Mesendoderm (in vitro differentiated cells): ENCODE results near the gene RYR2.

ENCODE experiments used
- DNase-seq: peaks from one replicate; pipeline ENCODE4 v3.0.0; 2013
- H2AK5ac ChIP-seq: 2 replicates; pipeline ENCODE4 v1.6.1; 2013; ENCODE audit warnings: low read length, inconsistent platforms
- H2BK120ac ChIP-seq: 2 replicates; pipeline ENCODE4 v1.6.1; 2013; ENCODE audit warnings: low read depth, mild to moderate bottlenecking, low read length, moderate library complexity, mixed read lengths
- H2BK15ac ChIP-seq: replicated peaks from 2 replicates; pipeline ENCODE4 v1.6.1; 2013; ENCODE audit warnings: low read depth, mild to moderate bottlenecking, moderate library complexity
- H2BK5ac ChIP-seq: 2 replicates; pipeline ENCODE4 v1.6.1; 2013; ENCODE audit warnings: low read length, inconsistent platforms
- H3K18ac ChIP-seq: 2 replicates; pipeline ENCODE4 v1.6.1; 2013; ENCODE audit warnings: mild to moderate bottlenecking, low read length, mixed read lengths
- H3K23ac ChIP-seq: one replicate; pipeline ENCODE4 v1.6.1; 2013; ENCODE audit warnings: low read length
- H3K27ac ChIP-seq: 2 replicates; pipeline ENCODE4 v1.5.1; 2013; ENCODE audit warnings: low read depth, mild to moderate bottlenecking, inconsistent platforms, low read length, moderate library complexity
- H3K27me3 ChIP-seq: 2 replicates; pipeline ENCODE4 v1.6.1; 2013; ENCODE audit warnings: low read length, control low read depth, mild to moderate bottlenecking, inconsistent platforms; ENCODE audit not compliant: insufficient read depth, poor library complexity
- H3K36me3 ChIP-seq: 2 replicates; pipeline ENCODE4 v1.6.1; 2013; ENCODE audit warnings: low read length, inconsistent platforms; ENCODE audit not compliant: control insufficient read depth, insufficient read depth
- H3K4ac ChIP-seq: one replicate; pipeline ENCODE4 v1.6.1; 2013; ENCODE audit warnings: low read depth, mild to moderate bottlenecking, low read length, moderate library complexity
- H3K4me1 ChIP-seq: 2 replicates; pipeline ENCODE4 v1.6.1; 2013; ENCODE audit warnings: low read depth, low read length, inconsistent platforms; ENCODE audit not compliant: control insufficient read depth
- H3K4me2 ChIP-seq: 2 replicates; pipeline ENCODE4 v1.6.1; 2013; ENCODE audit warnings: low read length
- H3K4me3 ChIP-seq: 2 replicates; pipeline ENCODE4 v1.5.1; 2013; ENCODE audit warnings: mild to moderate bottlenecking, low read length
- H3K56ac ChIP-seq: one replicate; pipeline ENCODE4 v1.6.1; 2013; ENCODE audit warnings: low read length
- H3K79me1 ChIP-seq: 2 replicates; pipeline ENCODE4 v1.6.1; 2013; ENCODE audit warnings: low read length, inconsistent platforms
- H3K79me2 ChIP-seq: 2 replicates; pipeline ENCODE4 v1.6.1; 2013; ENCODE audit warnings: mild to moderate bottlenecking, low read length; ENCODE audit not compliant: control insufficient read depth, insufficient read depth
- H3K9ac ChIP-seq: 2 replicates; pipeline ENCODE4 v1.6.1; 2013; ENCODE audit warnings: low read length, inconsistent platforms
- H4K5ac ChIP-seq: one replicate; pipeline ENCODE4 v1.6.1; 2013; ENCODE audit warnings: low read length
- H4K8ac ChIP-seq: one replicate; pipeline ENCODE4 v1.6.1; 2013; ENCODE audit warnings: low read depth, mild to moderate bottlenecking, control low read depth, low read length, moderate library complexity
- WGBS: extraction: QIAGEN DNeasy Blood & Tissue Kit; methylation state at CpG from one replicate; pipeline ENCODE4 v1.1.7; 2013; ENCODE audit warnings: low lambda C conversion rate, missing lambda C conversion rate; ENCODE audit not compliant: insufficient coverage; ENCODE audit errors: extremely low coverage; 5-methylcytosine and 5-hydroxymethylcytosine counted together

The RYR2 gene

DNA sequence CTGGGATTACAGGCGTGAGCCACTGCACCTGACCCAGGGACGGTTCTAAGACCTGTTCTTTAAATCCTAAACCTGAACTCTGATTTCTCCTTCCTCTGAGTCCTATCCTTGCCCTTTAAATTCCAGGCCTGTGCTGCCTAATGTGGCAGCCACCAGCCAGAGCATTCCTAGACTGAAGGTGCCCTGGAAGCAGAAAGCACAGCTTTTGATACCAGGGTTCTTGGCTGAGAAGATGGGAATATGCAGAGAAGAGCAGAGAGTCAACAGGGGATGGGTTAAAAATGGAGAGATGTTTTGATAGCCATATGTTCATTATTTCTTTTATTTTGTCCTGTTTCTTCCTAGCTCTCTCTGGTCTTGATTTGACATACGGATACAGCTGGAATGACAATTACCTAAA, 49.7 kb downstream of the RYR2 start:
- H3K9ac ChIP-seq: no peak overlapping the region
- no peak overlapping the region for H3K4me2 ChIP-seq
- H3K18ac ChIP-seq: no peak overlapping the region
- no peak overlapping the region for H2AK5ac ChIP-seq
- no peak overlapping the region for H3K4me3 ChIP-seq
- no peak overlapping the region for H3K4ac ChIP-seq
- H3K36me3 ChIP-seq: no peaks in the 10 kb centered on the region
- no peak overlapping the region for H4K5ac ChIP-seq
- no peak overlapping the region for H3K56ac ChIP-seq
- no peak overlapping the region for H2BK15ac ChIP-seq
- no peak overlapping the region for H3K27ac ChIP-seq
- no peak overlapping the region for H4K8ac ChIP-seq
- WGBS: no CpG with 5 or more reads among the region's 3 CpGs
- no peaks in the 10 kb centered on the region for H3K27me3 ChIP-seq
- peaks cover under 1% of the 10 kb centered on the region for H3K4me1 ChIP-seq
- H2BK5ac ChIP-seq: no peak overlapping the region
- no peak overlapping the region for H3K23ac ChIP-seq
- H2BK120ac ChIP-seq: no peak overlapping the region
- peaks cover 29% of the 10 kb centered on the region for H3K79me2 ChIP-seq
- peaks cover 7% of the 10 kb centered on the region for H3K79me1 ChIP-seq
- no peak for DNase-seq

DNA sequence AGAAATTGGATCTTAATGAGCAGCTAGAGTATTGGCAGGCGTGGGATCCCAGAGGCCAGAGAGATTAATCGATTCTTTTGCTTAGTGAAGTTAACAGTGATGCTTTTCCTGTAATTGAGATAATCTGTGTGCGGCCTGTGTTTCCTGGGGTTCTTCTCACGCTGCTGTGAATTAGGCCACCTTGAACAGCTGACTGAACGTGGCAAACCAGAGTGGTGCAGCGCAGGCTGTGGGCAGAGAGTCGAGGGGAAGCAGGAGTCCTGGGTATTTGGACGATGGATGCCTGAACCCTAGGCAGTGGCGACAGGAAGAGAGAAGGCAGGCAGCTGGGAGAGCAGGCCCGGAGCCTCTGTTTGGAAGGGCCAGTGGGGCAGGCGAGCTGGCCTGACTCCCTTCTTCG, 51.7 kb downstream of the RYR2 start:
- no peak for DNase-seq
- H3K36me3 ChIP-seq: no peaks in the 10 kb centered on the region
- H2BK5ac ChIP-seq: no peak overlapping the region
- no peaks in the 10 kb centered on the region for H3K4me1 ChIP-seq
- H3K18ac ChIP-seq: no peak overlapping the region
- H2BK120ac ChIP-seq: no peak overlapping the region
- no peak overlapping the region for H3K9ac ChIP-seq
- peaks cover 25% of the 10 kb centered on the region for H3K79me2 ChIP-seq
- H3K27ac ChIP-seq: no peak overlapping the region
- no peak overlapping the region for H3K56ac ChIP-seq
- H3K23ac ChIP-seq: no peak overlapping the region
- no peak overlapping the region for H3K4ac ChIP-seq
- no peaks in the 10 kb centered on the region for H3K27me3 ChIP-seq
- no peak overlapping the region for H4K5ac ChIP-seq
- no peak overlapping the region for H2BK15ac ChIP-seq
- no peak overlapping the region for H4K8ac ChIP-seq
- WGBS: no CpG with 5 or more reads among the region's 12 CpGs
- no peak overlapping the region for H2AK5ac ChIP-seq
- no peak overlapping the region for H3K4me3 ChIP-seq
- H3K79me1 ChIP-seq: peaks cover 5% of the 10 kb centered on the region
- no peak overlapping the region for H3K4me2 ChIP-seq

DNA sequence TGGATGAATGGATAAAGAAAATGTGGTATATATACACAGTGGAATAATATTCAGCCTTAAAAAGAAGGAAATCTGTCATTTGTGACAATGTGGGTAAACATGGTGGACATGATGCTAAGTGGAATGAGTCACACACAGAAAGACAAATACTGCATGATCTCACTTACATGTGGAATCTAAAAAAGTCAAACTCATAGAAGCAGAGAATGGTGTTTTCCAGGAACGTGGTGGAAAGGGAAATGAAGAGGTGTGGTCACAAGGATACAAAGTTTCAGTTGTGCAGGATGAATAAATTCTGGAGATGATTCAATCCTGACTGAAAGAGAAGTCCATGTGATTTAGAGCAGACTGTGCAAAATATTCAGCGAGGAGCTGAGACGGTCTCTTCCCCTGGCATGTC, 56.6 kb downstream of the RYR2 start:
- WGBS: no CpG with 5 or more reads among the region's 3 CpGs
- no peak overlapping the region for H2AK5ac ChIP-seq
- H3K4ac ChIP-seq: no peak overlapping the region
- H3K27ac ChIP-seq: no peak overlapping the region
- no peaks in the 10 kb centered on the region for H3K4me1 ChIP-seq
- peaks cover 9% of the 10 kb centered on the region for H3K79me1 ChIP-seq
- no peak overlapping the region for H3K56ac ChIP-seq
- no peak overlapping the region for H4K5ac ChIP-seq
- no peak overlapping the region for H4K8ac ChIP-seq
- no peak overlapping the region for H2BK120ac ChIP-seq
- H3K9ac ChIP-seq: no peak overlapping the region
- no peak overlapping the region for H2BK15ac ChIP-seq
- no peaks in the 10 kb centered on the region for H3K36me3 ChIP-seq
- DNase-seq: no peak
- H3K4me2 ChIP-seq: no peak overlapping the region
- peaks cover 16% of the 10 kb centered on the region for H3K79me2 ChIP-seq
- no peak overlapping the region for H3K18ac ChIP-seq
- no peak overlapping the region for H2BK5ac ChIP-seq
- no peaks in the 10 kb centered on the region for H3K27me3 ChIP-seq
- no peak overlapping the region for H3K23ac ChIP-seq
- H3K4me3 ChIP-seq: no peak overlapping the region

DNA sequence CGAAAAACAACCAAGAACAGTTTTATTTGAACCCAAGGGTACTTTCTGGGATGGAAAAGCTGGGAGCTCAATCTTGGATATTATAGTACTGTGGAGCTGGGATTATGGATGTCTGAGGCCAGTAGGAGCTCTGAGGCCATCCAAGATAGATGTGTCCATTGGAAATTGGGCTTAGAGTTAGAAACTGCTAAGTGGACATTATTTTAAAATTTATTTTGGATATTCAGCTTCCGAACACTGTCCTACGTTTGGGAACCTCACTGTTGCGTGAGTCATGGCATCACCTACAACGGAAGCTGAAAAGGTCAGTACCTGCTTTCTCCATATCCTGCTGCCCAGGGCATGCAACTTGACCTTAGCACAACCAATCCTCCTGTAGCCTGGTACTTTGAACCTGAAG, 61.0 kb downstream of the RYR2 start:
- H3K18ac ChIP-seq: no peak overlapping the region
- H3K4me2 ChIP-seq: no peak overlapping the region

DNA sequence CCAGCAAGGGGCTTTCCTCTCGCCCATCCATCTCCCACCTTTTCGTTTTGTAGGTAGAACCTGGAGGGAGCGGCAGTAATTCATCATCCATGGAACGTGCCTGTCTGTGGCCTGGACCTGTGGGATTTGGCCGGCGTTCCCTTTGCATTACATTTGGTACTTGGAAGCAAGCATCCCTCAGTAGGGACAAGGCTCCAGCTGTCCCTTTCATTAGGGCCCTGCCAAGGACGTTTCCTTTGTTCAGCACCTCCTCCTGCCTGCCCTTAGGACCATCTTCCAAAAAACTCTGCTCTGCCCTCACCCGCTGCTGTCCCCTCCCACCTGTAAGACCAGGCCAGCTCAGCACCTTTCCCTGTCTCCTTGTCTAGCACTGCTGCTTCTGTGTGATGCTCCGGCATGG, 62.1 kb downstream of the RYR2 start:
- Histone ChIP-seq H3K4me2 (no peak overlapping the region), H3K4ac (no peak overlapping the region), H3K18ac (no peak overlapping the region), H3K23ac (no peak overlapping the region), H3K27ac (no peak overlapping the region), H4K5ac (no peak overlapping the region), H2BK120ac (no peak overlapping the region), H3K4me1 (peaks cover 2% of the 10 kb centered on the region), H2AK5ac (no peak overlapping the region), H2BK5ac (no peak overlapping the region), H4K8ac (no peak overlapping the region), H3K27me3 (no peaks in the 10 kb centered on the region), H2BK15ac (no peak overlapping the region), H3K56ac (no peak overlapping the region), H3K36me3 (no peaks in the 10 kb centered on the region), H3K79me1 (peaks cover 13% of the 10 kb centered on the region), H3K4me3 (no peak overlapping the region), H3K79me2 (peaks cover 17% of the 10 kb centered on the region), H3K9ac (no peak overlapping the region)
- no peak for DNase-seq
- no CpG with 5 or more reads among the region's 9 CpGs for WGBS

More for the DNA sequence above, 61.0 kb downstream of the RYR2 start:
- Histone ChIP-seq H3K23ac (no peak overlapping the region), H4K8ac (no peak overlapping the region), H4K5ac (no peak overlapping the region), H3K36me3 (no peaks in the 10 kb centered on the region), H3K79me2 (peaks cover 18% of the 10 kb centered on the region), H3K4ac (no peak overlapping the region), H3K9ac (no peak overlapping the region), H3K27ac (no peak overlapping the region), H3K4me1 (no peaks in the 10 kb centered on the region), H2BK15ac (no peak overlapping the region), H2BK120ac (no peak overlapping the region), H3K56ac (no peak overlapping the region), H3K4me3 (no peak overlapping the region), H3K27me3 (no peaks in the 10 kb centered on the region), H2BK5ac (no peak overlapping the region), H2AK5ac (no peak overlapping the region), H3K79me1 (peaks cover 13% of the 10 kb centered on the region)
- WGBS: no CpG with 5 or more reads among the region's 5 CpGs
- DNase-seq: no peak

DNA sequence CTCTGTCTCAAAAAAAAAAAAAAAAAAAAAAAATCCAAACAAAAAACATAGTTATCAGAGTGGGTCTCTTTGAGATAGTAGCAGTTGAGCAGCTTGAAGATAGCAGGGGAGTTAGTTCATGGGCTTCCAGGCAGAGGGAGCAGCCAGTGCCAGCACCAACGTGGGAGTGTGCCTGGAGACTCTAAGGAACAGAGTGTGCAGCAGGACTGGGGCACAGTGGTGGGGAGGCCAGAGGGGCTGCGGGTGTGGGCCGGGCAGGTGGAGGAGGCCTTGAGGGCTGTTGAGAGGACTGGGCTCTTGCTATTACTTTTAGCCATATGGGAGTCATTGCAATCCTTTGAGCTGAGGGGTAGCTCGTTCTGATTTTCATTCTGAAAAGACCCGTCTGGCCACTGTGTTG, 63.8 kb downstream of the RYR2 start:
- Histone ChIP-seq H3K4ac (no peak overlapping the region), H3K4me2 (no peak overlapping the region), H3K27me3 (no peaks in the 10 kb centered on the region)

More for the DNA sequence above, 63.8 kb downstream of the RYR2 start:
- Histone ChIP-seq H3K56ac (no peak overlapping the region), H2BK5ac (no peak overlapping the region), H3K4me3 (no peak overlapping the region), H3K18ac (no peak overlapping the region), H4K5ac (no peak overlapping the region), H3K9ac (no peak overlapping the region), H3K79me2 (peaks cover 18% of the 10 kb centered on the region), H3K79me1 (peaks cover 13% of the 10 kb centered on the region), H3K27ac (no peak overlapping the region), H3K4me1 (peaks cover 2% of the 10 kb centered on the region), H2BK120ac (no peak overlapping the region), H3K23ac (no peak overlapping the region), H3K36me3 (no peaks in the 10 kb centered on the region), H4K8ac (no peak overlapping the region), H2BK15ac (no peak overlapping the region), H2AK5ac (no peak overlapping the region)
- no peak for DNase-seq
- no CpG with 5 or more reads among the region's 5 CpGs for WGBS
